Left ventricle myocardium inferior (tissue), 1 donor: Measurements from ENCODE around the gene FPR3. TPM values are rescaled to one million over a fixed set of nuclear protein-coding genes. Genes with fewer than 3 reads are reported as not detected.
"Not testable (repeated sequence)": the region's sequence is repeated elsewhere in the genome, so short reads cannot be mapped to it uniquely, and the experiment has no call there.

Experiments
- DNase-seq: peaks from one replicate; pipeline ENCODE4 v3.0.0-alpha.2; 2020
- H3K27ac ChIP-seq: fragments of 200-600 bp; replicated peaks from 2 replicates; pipeline ENCODE4 v1.8.0; 2021
- H3K27me3 ChIP-seq: fragments of 200-600 bp; 2 replicates; pipeline ENCODE4 v1.8.0; 2021; ENCODE audit warnings: low read depth
- H3K36me3 ChIP-seq: fragments of 200-600 bp; 2 replicates; pipeline ENCODE4 v1.8.0; 2021
- H3K4me1 ChIP-seq: fragments of 200-600 bp; 2 replicates; pipeline ENCODE4 v1.8.0; 2021
- H3K4me3 ChIP-seq: fragments of 200-600 bp; 2 replicates; pipeline ENCODE4 v1.8.0; 2021; ENCODE audit warnings: mild to moderate bottlenecking, moderate library complexity
- H3K9me3 ChIP-seq: fragments of 200-600 bp; replicated peaks from 2 replicates; pipeline ENCODE4 v1.8.0; 2021
- intact Hi-C: fragments of 100-400 bp; cut with micrococcal nuclease; formaldehyde crosslinking; loops from one replicate; pipeline ENCODE4 v1.11.0; 2022
- total RNA-seq: library from RNA; stranded (reverse); fragmentation: NEBNext Ultra II Directional; extraction: Animal tissue kit (Norgen Biotek cat#: 25700); gene quantifications from one replicate; pipeline ENCODE4 v1.2.1, GENCODE V29; 2021
- TF ChIP-seq, protein P1 (sequence below): fragments of 200-600 bp; IDR thresholded peaks from 2 replicates; pipeline ENCODE4 v1.8.0; 2021; ENCODE audit warnings: antibody characterized with exemption, mild to moderate bottlenecking, borderline replicate concordance
- donor health status: DM: no; HTN: yes; CAD: no; lungs with severe emphysema.

Gene FPR3
- total RNA-seq, 1 donor from 2014 or later = 3.6 TPM

DNA sequence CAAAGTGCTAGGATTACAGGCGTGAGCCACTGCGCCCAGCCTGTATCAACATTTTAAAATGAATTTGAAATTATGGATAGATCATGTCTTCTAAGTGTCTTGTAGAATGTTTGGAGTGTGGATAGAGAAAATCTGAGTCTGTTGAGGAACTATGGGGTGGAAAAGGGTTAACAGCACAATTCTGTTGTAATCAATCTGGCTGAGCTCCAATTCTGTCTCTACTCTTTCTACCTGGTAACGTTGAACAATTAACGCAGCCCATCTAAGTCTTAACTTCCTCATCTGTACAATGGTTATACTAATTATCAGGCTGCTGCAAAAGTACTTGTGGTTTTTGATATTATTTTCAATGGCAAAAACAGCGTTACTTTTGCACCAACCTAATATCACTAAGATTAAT is 29.9 kb upstream of the FPR3 start:
- Histone ChIP-seq H3K27me3 (peaks cover 33% of the 10 kb centered on the region), H3K9me3 (no peaks in the 10 kb centered on the region), H3K4me3 (no peak overlapping the region), H3K36me3 (no peaks in the 10 kb centered on the region), H3K4me1 (no peaks in the 10 kb centered on the region), H3K27ac (no peak overlapping the region)
- no peak for DNase-seq
- TF ChIP-seq, protein P1, sequence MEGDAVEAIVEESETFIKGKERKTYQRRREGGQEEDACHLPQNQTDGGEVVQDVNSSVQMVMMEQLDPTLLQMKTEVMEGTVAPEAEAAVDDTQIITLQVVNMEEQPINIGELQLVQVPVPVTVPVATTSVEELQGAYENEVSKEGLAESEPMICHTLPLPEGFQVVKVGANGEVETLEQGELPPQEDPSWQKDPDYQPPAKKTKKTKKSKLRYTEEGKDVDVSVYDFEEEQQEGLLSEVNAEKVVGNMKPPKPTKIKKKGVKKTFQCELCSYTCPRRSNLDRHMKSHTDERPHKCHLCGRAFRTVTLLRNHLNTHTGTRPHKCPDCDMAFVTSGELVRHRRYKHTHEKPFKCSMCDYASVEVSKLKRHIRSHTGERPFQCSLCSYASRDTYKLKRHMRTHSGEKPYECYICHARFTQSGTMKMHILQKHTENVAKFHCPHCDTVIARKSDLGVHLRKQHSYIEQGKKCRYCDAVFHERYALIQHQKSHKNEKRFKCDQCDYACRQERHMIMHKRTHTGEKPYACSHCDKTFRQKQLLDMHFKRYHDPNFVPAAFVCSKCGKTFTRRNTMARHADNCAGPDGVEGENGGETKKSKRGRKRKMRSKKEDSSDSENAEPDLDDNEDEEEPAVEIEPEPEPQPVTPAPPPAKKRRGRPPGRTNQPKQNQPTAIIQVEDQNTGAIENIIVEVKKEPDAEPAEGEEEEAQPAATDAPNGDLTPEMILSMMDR = no peak
- intact Hi-C loops = no loop called here

DNA sequence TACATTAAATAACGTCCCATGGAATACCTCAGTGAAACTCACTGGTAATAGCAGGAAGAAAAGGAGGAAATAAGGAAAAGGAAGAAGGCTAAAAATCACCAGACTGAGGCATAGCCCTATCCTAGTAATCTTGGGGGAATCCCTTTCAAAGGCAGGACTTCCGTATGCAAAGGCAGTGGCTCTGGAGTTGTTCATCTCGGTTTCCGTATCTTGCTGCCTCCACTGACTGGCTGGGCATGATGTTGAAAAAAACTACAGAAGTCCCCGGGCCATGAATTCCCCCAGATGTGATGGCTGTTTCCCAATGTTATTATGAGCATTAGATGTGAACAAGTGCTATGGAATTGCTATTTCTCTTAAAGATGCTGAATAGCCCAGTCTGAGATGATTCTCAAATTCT is 28.5 kb upstream of the FPR3 start:
- no peak overlapping the region for H3K4me3 ChIP-seq
- peaks cover 22% of the 10 kb centered on the region for H3K27me3 ChIP-seq
- TF ChIP-seq, protein P1 = no peak
- intact Hi-C loops = no loop called here
- no peak for DNase-seq
- no peak overlapping the region for H3K27ac ChIP-seq
- H3K36me3 ChIP-seq = no peaks in the 10 kb centered on the region
- H3K9me3 ChIP-seq = no peaks in the 10 kb centered on the region
- no peaks in the 10 kb centered on the region for H3K4me1 ChIP-seq

DNA sequence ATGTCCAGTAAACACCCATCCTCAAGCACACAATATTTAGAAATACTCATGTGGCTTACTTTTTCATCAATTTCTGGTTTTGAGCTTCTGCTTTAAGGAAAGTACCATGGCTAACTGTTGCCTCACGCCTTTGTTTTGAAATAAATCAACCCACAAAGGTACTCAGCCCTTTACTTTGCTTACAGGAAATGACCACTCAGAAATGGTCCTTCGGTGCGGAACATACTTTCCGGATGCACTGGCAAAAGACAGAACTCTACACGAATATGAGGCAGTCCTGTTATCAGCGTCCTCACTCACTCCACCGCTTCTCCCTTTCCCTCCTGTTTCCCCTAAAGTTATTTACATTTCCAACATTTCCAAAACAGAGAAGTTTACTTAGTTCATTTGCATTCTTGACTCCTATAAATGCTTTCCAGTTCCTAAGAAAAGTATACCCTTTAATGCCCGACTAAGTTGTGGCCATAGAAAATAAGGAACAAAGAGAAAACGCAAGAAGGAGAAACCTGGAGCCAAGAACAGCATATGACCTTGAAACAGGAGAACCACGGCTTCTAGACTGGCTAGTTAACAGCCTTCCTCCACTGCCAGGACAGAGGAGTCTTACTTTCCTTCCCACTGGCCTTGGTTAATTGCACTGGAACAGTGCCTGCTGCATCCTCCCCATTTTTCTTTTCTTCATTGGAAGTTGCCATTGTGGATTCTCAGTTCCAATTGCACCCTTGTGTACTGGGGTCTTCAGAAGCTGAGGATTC is 23.4 kb upstream of the FPR3 start:
- intact Hi-C loops = loop anchor here (10.0 kb wide), 1 partner anchor 297 kb away; the partner anchor contains the start of gene CEACAM18
- peaks cover 41% of the 10 kb centered on the region for H3K27me3 ChIP-seq
- TF ChIP-seq, protein P1 = no peak
- H3K36me3 ChIP-seq = no peaks in the 10 kb centered on the region
- H3K4me3 ChIP-seq = no peak overlapping the region
- H3K27ac ChIP-seq = no peak overlapping the region
- no peak for DNase-seq
- no peaks in the 10 kb centered on the region for H3K9me3 ChIP-seq
- no peaks in the 10 kb centered on the region for H3K4me1 ChIP-seq

DNA sequence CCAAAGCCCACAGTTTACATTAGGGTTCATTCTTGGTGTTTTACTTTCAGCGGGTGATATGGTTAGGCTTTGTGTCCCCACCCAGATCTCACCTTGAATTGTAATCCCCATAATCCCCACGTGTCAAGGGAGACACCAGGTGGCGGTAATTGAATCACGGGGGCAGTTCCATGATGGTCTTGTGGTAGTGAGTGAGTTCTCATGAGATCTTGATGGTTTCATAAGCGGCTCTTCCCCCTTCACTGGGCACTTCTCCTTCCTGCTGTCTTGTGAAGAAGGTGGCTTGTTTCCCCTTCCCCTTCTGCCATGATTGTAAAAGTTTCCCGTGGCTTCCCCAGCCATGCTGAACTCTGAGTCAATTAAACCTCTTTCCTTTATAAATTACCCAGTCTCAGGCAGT is 22.0 kb upstream of the FPR3 start:
- Histone ChIP-seq H3K4me1 (peaks cover under 1% of the 10 kb centered on the region), H3K27ac (no peak overlapping the region), H3K4me3 (no peak overlapping the region), H3K27me3 (peaks cover 41% of the 10 kb centered on the region), H3K9me3 (no peaks in the 10 kb centered on the region), H3K36me3 (no peaks in the 10 kb centered on the region)
- no peak for DNase-seq
- TF ChIP-seq, protein P1 = no peak
- intact Hi-C loops = loop anchor here (10.0 kb wide), 1 partner anchor 298 kb away; the partner anchor contains the start of gene CEACAM18

DNA sequence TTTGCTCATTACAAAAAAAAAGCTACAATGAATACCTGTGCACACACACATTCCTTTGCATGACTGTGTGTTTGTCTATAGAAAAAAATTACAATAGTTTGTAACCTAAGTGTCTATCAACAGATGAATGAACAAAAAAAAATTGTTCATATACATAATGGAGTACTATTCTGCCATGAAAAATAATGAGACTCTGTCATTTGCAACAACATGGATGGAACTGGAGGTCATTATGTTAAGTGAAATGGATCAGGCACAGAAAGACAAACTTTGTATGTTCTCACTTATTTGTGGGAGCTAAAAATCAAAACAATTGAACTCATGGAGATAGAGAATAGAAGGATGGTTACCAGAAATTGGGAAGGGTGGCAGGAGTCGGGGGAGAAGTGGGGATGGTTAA is 18.4 kb upstream of the FPR3 start:
- intact Hi-C loops = loop anchor here (10.0 kb wide), 1 partner anchor 302 kb away; the partner anchor contains the start of gene CEACAM18
- H3K36me3 ChIP-seq, H3K27ac ChIP-seq, DNase-seq, H3K9me3 ChIP-seq, H3K4me3 ChIP-seq, H3K4me1 ChIP-seq: not testable (repeated sequence)
- H3K27me3 ChIP-seq = peaks cover 45% of the 10 kb centered on the region
